Fibroblast of lung (primary cell): ENCODE results near the gene PGAP1.
"Not testable (repeated sequence)": the region's sequence is repeated elsewhere in the genome, so short reads cannot be mapped to it uniquely, and the experiment has no call there.

Source experiments
- EZH2 ChIP-seq: IDR thresholded peaks from 2 replicates; pipeline ENCODE4 v1.5.1; 2012; ENCODE audit warnings: low read length, control low read depth, mild to moderate bottlenecking; ENCODE audit errors: missing control alignments
- TF ChIP-seq, protein P1 (sequence below), 2 donors: IDR thresholded peaks in 1 of 2; conservative IDR thresholded peaks in 1 of 2; 1 replicate in 1 of 2; 2 replicates in 1 of 2; pipeline ENCODE4 v1.5.1; 2011 to 2012; ENCODE audit warnings: low read length in 2 of 2, control low read depth in 1 of 2, inconsistent platforms in 1 of 2, low read depth in 1 of 2, mild to moderate bottlenecking in 1 of 2

DNA sequence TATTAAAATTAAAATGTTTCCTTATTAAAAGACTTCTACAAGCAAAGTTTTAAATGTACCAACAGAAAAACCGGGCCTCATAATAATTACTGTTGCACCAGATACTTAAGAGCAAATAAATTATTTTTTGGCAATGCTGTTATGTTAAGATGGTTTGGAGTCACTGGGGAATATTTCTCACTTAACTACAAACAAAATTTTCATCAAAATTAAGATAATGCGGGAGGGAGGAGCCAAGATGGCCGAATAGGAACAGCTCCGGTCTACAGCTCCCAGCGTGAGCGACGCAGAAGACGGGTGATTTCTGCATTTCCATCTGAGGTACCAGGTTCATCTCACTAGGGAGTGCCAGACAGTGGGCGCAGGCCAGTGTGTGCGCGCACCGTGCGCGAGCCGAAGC is 21.1 kb downstream of the PGAP1 start:
- TF ChIP-seq EZH2: not testable (repeated sequence)
- TF ChIP-seq, protein P1, sequence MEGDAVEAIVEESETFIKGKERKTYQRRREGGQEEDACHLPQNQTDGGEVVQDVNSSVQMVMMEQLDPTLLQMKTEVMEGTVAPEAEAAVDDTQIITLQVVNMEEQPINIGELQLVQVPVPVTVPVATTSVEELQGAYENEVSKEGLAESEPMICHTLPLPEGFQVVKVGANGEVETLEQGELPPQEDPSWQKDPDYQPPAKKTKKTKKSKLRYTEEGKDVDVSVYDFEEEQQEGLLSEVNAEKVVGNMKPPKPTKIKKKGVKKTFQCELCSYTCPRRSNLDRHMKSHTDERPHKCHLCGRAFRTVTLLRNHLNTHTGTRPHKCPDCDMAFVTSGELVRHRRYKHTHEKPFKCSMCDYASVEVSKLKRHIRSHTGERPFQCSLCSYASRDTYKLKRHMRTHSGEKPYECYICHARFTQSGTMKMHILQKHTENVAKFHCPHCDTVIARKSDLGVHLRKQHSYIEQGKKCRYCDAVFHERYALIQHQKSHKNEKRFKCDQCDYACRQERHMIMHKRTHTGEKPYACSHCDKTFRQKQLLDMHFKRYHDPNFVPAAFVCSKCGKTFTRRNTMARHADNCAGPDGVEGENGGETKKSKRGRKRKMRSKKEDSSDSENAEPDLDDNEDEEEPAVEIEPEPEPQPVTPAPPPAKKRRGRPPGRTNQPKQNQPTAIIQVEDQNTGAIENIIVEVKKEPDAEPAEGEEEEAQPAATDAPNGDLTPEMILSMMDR (conservative IDR thresholded peaks at IDR 0.05 in 1 of 2, IDR thresholded peaks at IDR 0.05 in 1 of 2; ENCODE audit: low read depth in 1 of 2, low read length in 2 of 2): not testable (repeated sequence)
